ENCODE data around the gene PRAF2. TPM values are rescaled to one million over a fixed set of nuclear protein-coding genes. Genes with fewer than 3 reads are reported as not detected.

PRAF2 gene
- total and polyA plus RNA-seq, 9 of the 15 experiments (the other 6 are each of a cell fraction or from before 2014, with no cell fraction given): 0.24 to 5.7 (median 2.0) TPM

- TF ChIP-seq PBX2 (CRISPR knock-in tag; IDR thresholded peaks at IDR 0.05; ENCODE audit: low read depth): no peak
- TF ChIP-seq PBX2 (tag; conservative IDR thresholded peaks at IDR 0.05; ENCODE audit: low read depth): no peak
- TF ChIP-seq TCF3 (CRISPR knock-in tag; IDR thresholded peaks at IDR 0.05): no peak
- TF ChIP-seq SMC3 (conservative IDR thresholded peaks at IDR 0.05; ENCODE audit: insufficient read depth, low read depth, low read length): 0 out of 2 replicates have a peak, but pooled peaks have one; percentile 42
- no peak for TF ChIP-seq ERF (CRISPR knock-in tag; IDR thresholded peaks at IDR 0.05)
- no peak for TF ChIP-seq FOXJ3 (CRISPR knock-in tag; IDR thresholded peaks at IDR 0.05)
- TF ChIP-seq ZNF79 (CRISPR knock-in tag; IDR thresholded peaks at IDR 0.05; ENCODE audit: low read depth): no peak
- no peak for TF ChIP-seq CBX8 (IDR thresholded peaks at IDR 0.05; ENCODE audit: borderline replicate concordance, extremely low read depth, low read depth, low read length, poor library complexity, severe bottlenecking)
- no peak for TF ChIP-seq FOXP4 (CRISPR knock-in tag; IDR thresholded peaks at IDR 0.05; ENCODE audit: borderline replicate concordance)
- no peak for TF ChIP-seq MAX (CRISPR knock-in tag; IDR thresholded peaks at IDR 0.05)
- TF ChIP-seq NRF1 (conservative IDR thresholded peaks at IDR 0.05 in 1 of 2, IDR thresholded peaks at IDR 0.05 in 1 of 2): peak in 1 of 2 experiments; percentile 23; a peak in 1 of 4 replicates
- TF ChIP-seq KAT7 (CRISPR knock-in tag; IDR thresholded peaks at IDR 0.05; ENCODE audit: borderline replicate concordance): no peak
- TF ChIP-seq TEAD4 (IDR thresholded peaks at IDR 0.05; ENCODE audit: low read length): peak; percentile 15; the same call in 1 of the 2 replicates
- no peak for TF ChIP-seq TEAD4 (CRISPR knock-in tag; IDR thresholded peaks at IDR 0.05; ENCODE audit: borderline replicate concordance)
These were observed 33.1 kb upstream of the PRAF2 start (continued) for GRCh38 chrX:49106930-49107329.
